Stimulated activated naive CD8-positive, alpha-beta T cell treated with anti-CD3 and anti-CD28 coated beads, Interleukin-15, Interleukin-2, amounts not matched to agents 100 U/mL and 50 U/mL, for 24 hours (primary cell): Measurements from ENCODE around the gene INPP4B.

ENCODE experiments used
- ATAC-seq: fragments of 150-1000 bp; cut with Tn5 transposase; one replicate; pipeline ENCODE4 v1.10.0; 2021
- DNase-seq: peaks from one replicate; pipeline ENCODE4 v3.0.0; 2021

The INPP4B gene

GRCh38 chr4:142230991-142231390, 615.1 kb downstream of the INPP4B start:
- ATAC-seq (no peak), DNase-seq (no peak)

- no peak for DNase-seq
- no peak for ATAC-seq
These were observed 620.1 kb downstream of the INPP4B start for GRCh38 chr4:142226014-142226413.

DNA sequence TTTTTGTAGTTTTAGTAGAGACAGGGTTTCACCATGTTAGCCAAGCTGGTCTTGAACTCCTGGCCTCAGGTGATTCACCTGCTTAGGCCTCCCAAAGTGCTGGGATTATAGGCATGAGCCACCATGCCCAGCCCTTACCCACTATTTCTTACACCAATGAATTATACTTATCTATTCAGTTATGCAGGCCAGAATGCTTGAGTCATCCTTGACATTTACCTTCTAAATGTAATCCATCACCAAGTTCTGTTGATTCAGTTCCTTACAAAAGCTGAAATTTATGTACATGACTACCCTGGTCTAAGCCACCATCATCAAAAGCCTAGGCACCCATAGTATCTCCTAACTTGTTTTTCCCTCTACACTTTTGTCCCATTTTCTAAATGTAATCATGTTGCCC, 624.0 kb downstream of the INPP4B start:
- ATAC-seq (peak; percentile 59), DNase-seq (no peak)

GRCh38 chr4:142218726-142219125, 627.4 kb downstream of the INPP4B start:
- ATAC-seq (no peak), DNase-seq (no peak)

GRCh38 chr4:142211444-142211843, 634.7 kb downstream of the INPP4B start:
- ATAC-seq: no peak
- no peak for DNase-seq

- DNase-seq (no peak), ATAC-seq (no peak)
These were observed 642.6 kb downstream of the INPP4B start for GRCh38 chr4:142203505-142203904.

- DNase-seq (no peak), ATAC-seq (no peak)
These were observed 643.4 kb downstream of the INPP4B start for GRCh38 chr4:142202404-142203332.

GRCh38 chr4:142201041-142201440, 645.1 kb downstream of the INPP4B start:
- no peak for ATAC-seq
- DNase-seq: no peak

GRCh38 chr4:142194905-142195304, 651.2 kb downstream of the INPP4B start:
- no peak for ATAC-seq
- DNase-seq: no peak

DNA sequence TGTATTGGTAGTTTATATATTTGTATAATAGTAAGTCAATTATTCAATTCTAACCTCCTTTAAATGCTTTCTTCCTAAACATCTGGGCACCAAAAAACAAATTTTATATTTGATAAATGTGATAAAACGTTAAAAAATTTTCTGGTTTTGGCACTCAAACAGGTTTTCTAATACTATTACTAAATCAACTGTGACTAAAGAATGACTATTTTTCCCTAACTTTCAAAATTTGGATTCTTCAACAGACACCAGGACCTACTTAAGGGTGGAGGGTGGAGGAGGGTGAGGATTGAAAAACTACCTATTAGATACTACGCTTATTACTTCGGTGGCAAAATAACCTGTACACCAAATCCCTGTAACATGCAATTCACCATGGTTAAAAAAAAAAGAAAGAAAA, 654.2 kb downstream of the INPP4B start:
- DNase-seq (no peak), ATAC-seq (no peak)

- no peak for ATAC-seq
- no peak for DNase-seq
These were observed 665.1 kb downstream of the INPP4B start for GRCh38 chr4:142181021-142181420.

DNA sequence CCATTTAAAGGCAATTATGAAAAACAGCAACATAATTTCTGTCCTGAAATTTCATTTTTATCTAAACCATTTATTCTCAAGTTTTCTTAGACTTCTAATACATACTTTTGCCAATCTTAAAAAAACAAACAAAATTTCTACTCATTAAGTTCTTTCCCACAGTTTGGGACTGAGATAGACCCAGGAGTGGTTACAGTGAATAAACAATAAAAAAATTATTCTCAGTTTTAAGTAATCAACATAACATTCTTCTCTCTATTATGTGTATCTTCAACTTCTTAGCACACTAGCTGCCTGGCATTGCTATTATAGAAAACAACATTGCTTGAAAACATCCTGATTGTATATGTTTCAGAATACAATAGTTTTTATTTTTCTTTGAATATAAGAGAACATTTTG, 676.9 kb downstream of the INPP4B start:
- DNase-seq (no peak), ATAC-seq (no peak)

DNA sequence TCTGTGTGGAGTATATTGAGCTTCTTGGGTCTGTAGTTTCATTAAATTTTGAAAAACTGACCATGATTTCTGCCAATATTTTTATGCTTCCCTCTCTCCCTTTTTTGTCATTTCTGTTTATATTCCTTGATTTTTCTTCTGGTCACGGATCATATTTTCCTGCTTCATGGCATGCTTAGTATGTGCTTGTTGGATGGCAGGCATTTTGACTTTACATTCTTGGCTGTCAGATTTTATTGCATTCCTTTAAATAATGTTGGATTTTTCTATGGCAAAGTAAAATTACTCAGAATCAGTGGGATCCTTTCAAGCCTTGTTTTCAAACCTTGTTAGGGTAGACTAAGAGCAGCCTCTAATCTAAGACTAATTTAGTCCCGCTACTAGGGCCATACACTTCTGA, 677.9 kb downstream of the INPP4B start:
- ATAC-seq (no peak), DNase-seq (no peak)

DNA sequence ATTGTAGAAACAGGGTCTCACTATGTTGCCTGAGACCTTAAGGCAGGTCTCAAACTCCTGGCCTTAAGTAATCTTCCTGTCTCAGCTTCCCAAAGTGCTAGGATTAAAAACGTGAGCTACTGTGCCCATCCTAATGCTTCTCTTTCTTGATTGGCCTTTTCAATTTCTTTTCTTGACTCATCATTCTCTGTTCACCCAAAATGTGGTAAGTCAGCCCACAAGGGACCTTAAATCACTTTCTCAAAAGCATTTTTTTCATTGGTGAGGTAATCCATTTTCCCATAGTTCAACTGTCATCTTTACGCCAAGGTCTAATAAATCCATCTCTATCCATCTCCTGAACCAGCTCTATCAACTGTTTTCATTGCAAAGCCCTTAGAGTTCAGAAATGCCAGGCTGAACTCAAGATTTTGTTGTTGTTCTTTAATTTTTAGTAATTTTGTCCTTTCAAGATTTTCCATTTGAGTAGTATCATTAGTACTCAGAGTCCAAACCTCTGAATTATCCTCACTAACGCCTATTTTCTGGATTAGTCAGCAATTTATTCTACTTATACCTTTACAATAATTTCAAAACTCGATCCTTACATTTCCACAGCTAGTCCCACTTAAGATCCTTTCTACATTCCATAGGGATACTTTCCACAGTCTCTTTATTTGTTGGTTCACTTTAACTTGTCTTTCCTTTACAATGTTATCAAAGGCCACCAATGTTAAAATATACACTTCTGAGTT, 681.2 kb downstream of the INPP4B start:
- ATAC-seq (peak; percentile 32), DNase-seq (no peak)

- ATAC-seq: no peak
These were observed 685.0 kb downstream of the INPP4B start for GRCh38 chr4:142161086-142161485.

DNA sequence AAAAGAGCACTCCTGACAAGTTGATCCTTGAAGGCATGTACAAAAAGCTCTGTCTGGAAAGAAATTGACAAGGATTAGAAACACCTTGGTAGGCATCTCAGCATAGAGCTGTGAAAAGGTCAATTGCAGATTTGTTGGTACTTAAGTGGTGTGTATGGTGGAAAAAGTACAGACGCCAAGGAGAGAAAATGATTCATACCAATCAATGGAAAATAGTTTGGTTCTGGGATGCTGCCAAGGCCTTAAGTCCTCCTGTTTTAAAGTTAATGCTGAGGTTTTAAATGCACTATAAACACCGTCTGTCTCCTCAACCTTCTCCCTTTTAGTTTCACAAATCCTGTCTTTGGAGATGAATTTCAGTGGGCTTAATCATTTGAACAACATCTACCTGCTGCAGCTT, 685.6 kb downstream of the INPP4B start:
- DNase-seq: no peak
- peak; percentile 28 for ATAC-seq

More at GRCh38 chr4:142161086-142161485, 685.0 kb downstream of the INPP4B start:
- DNase-seq: no peak

DNA sequence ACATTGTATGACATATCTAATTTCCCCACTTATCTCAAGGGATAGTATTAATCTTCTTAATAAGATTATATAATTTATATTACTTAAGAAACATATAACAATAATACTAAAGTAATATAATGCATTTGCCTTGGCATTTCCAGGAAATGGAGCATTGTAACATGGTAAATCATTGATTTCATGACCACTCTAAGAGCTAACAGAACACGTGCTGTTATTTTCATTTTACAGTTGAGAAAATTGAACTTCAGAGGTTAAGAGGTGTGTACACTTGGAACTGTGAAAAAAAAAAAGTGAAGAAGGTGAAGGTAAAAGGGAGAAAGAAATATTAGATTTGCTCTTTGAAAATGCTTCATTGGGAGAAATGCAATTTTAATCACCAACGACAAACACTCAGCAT, 687.1 kb downstream of the INPP4B start:
- DNase-seq: no peak
- no peak for ATAC-seq

GRCh38 chr4:142156256-142156655, 689.8 kb downstream of the INPP4B start:
- no peak for ATAC-seq

DNA sequence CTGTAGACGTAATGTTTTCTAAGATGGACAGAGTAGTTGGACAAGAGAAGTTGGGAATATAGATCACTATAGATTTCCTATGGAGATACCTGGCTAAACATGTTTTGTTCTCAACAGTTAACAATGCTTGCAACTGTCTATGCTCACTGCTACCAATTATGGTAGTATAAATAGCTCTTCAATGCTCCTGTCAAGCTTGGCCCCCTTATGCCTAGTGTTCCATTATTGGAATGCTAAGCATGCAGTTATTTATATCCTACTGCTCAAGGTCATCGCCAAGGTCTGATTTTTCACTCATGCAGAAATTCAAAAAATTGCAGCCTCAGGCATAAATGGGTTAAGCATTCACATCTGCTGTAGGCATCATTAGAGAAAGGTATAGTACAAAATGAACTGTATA, 690.8 kb downstream of the INPP4B start:
- ATAC-seq: no peak
- no peak for DNase-seq

More at GRCh38 chr4:142156256-142156655, 689.8 kb downstream of the INPP4B start:
- DNase-seq: no peak

GRCh38 chr4:142150483-142150882, 695.6 kb downstream of the INPP4B start:
- ATAC-seq: no peak
- DNase-seq: no peak

- ATAC-seq: no peak
These were observed 701.3 kb downstream of the INPP4B start for GRCh38 chr4:142144813-142145212.

DNA sequence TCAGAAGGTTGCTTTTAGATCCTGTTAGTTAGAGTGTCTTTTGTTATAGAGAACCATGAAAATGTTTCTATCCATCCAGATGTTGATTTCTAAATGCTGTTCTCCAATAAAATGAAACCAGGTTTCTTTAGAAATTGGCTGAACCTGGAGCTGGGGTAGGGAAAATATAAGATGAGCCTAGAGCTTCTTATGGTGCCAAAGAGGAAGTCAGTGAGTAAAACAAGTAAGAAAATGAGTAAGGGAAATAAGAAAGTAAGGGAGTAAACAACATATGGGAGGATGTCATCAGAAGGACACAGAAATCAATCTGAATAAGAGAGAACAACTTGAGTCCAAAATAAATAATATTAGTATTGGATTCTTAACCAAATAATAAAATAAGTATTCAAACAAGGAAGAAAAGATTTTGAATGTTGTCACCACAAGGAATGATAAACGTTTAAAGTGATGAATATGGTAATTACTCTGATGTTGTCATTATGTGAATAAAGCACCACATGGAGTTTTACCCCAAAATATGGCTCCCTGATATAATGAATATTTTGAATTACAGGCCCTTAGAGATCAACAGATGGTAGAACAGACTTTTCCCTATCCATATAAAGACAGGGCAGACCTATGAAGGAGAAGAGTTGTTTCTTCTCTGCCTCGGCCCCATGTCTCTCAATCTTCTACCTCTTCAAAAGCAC, 703.6 kb downstream of the INPP4B start:
- ATAC-seq (no peak), DNase-seq (no peak)

More at GRCh38 chr4:142144813-142145212, 701.3 kb downstream of the INPP4B start:
- DNase-seq: no peak

DNA sequence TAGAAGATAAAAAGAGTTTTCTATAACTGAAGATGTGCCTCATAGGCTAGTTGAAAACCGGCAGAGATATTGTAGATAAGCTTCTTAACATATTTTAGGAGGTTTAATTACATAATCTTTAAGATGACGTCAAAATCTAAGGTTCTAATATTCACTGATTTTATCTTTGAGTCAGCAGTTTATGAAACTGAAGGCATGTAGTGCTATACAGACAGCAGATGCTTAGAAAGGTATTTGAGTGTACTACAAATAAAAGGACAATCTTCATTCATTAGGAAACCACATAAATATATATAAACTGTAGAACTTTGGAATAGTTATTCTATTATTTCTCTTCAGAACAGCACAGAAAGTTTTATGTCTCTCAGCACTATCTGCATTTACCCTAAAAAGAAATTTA, 704.9 kb downstream of the INPP4B start:
- ATAC-seq (no peak), DNase-seq (no peak)
